HepG2 (cell line): ENCODE results near the gene ZBTB17. TPM values are rescaled to one million over a fixed set of nuclear protein-coding genes. Genes with fewer than 3 reads are reported as not detected.
"Not testable (repeated sequence)": the region's sequence is repeated elsewhere in the genome, so short reads cannot be mapped to it uniquely, and the experiment has no call there.

Source experiments
- ATAC-seq: fragments of 200-7000 bp; cut with Tn5 transposase; 3 replicates; pipeline ENCODE4 v1.9.1; 2020; ENCODE audit warnings: mild to moderate bottlenecking, moderate library complexity
- BruUV-seq: library from RNA; stranded (reverse); fragments of 400-500 nt; replicated peaks from 2 replicates; lab custom pipeline; 2021; lab: Mats Ljungman, UMichigan
- CTCF ChIA-PET: fragments of 300-600 bp; formaldehyde crosslinking; extraction: SDS; loops from one replicate; lab custom pipeline; 2021; ENCODE audit warnings: low total read pairs, inconsistent platforms, low intra/inter-chr PET ratio; lab: Yijun Ruan, JAX
- POLR2A ChIA-PET: fragments of 350-600 bp; sonication (Branson Sonifier 250); formaldehyde crosslinking; loops from one replicate; lab custom pipeline; 2020; ENCODE audit warnings: antibody characterized with exemption, inconsistent platforms; lab: Yijun Ruan, JAX
- DNase-seq: peaks from one replicate; pipeline ENCODE4 v3.0.0-alpha.2; 2015; ENCODE audit warnings: low spot score
- FAIRE-seq: peaks from 3 replicates; lab custom pipeline; 2011; peaks lifted over from hg19 to GRCh38; lab: Jason Lieb, UNC
- H2AFZ ChIP-seq: one replicate; pipeline ENCODE4 v1.6.1; 2011; ENCODE audit warnings: low read length, inconsistent platforms
- H3K27ac ChIP-seq: fragments of 300-600 bp; 3 replicates; pipeline ENCODE4 v1.8.0; 2011; ENCODE audit warnings: mixed run types, mild to moderate bottlenecking, mixed read lengths, low read length, inconsistent platforms; ENCODE audit not compliant: insufficient read depth; ENCODE audit errors: extremely low read length
- H3K27me3 ChIP-seq, 2 experiments: fragments of 200-600 bp in 1 of 2; 2 replicates in 1 of 2; 3 replicates in 1 of 2; pipeline versions ENCODE4 v1.6.0 to v1.8.0; 2011; ENCODE audit warnings: low read length in 2 of 2, mild to moderate bottlenecking in 2 of 2, moderate library complexity in 2 of 2, inconsistent platforms in 1 of 2; ENCODE audit not compliant: insufficient read depth in 2 of 2, control insufficient read depth in 1 of 2
- H3K36me3 ChIP-seq, 2 experiments: fragments of 200-600 bp in 1 of 2; replicated peaks in 1 of 2; 2 replicates in 1 of 2; 3 replicates in 1 of 2; pipeline versions ENCODE4 v1.5.1 to v1.8.0; 2011; ENCODE audit warnings: low read length in 2 of 2, inconsistent platforms in 1 of 2; ENCODE audit not compliant: insufficient read depth in 2 of 2, control insufficient read depth in 1 of 2
- H3K4me1 ChIP-seq: 2 replicates; pipeline ENCODE4 v1.5.1; 2012; ENCODE audit warnings: low read length, inconsistent platforms; ENCODE audit not compliant: insufficient read depth
- H3K4me2 ChIP-seq: 2 replicates; pipeline ENCODE4 v1.6.0; 2011; ENCODE audit warnings: low read depth, low read length, inconsistent platforms
- H3K4me3 ChIP-seq, 3 experiments: fragments of 200-600 bp in 1 of 3; sonication (generic), shearing (Covaris generic) in 1 of 3; replicated peaks in 1 of 3; 2 replicates each; pipeline ENCODE4 v1.5.1; 2011 to 2016; ENCODE audit warnings: low read length in 3 of 3, inconsistent platforms in 2 of 3, low read depth in 2 of 3, mild to moderate bottlenecking in 2 of 3, control low read depth in 1 of 3, mixed read lengths in 1 of 3; ENCODE audit not compliant: insufficient read depth in 1 of 3
- H3K79me2 ChIP-seq: one replicate; pipeline ENCODE4 v1.6.1; 2011; ENCODE audit warnings: low read length, inconsistent platforms; ENCODE audit not compliant: insufficient read depth
- H3K9ac ChIP-seq: 2 replicates; pipeline ENCODE4 v1.6.0; 2011; ENCODE audit warnings: mild to moderate bottlenecking, low read depth, low read length, inconsistent platforms; ENCODE audit not compliant: insufficient read depth
- H3K9me3 ChIP-seq: 2 replicates; pipeline ENCODE4 v1.5.1; 2012; ENCODE audit warnings: mild to moderate bottlenecking, low read length
- H4K20me1 ChIP-seq: 2 replicates; pipeline ENCODE4 v1.6.0; 2011; ENCODE audit warnings: inconsistent platforms, mild to moderate bottlenecking, low read length, moderate library complexity; ENCODE audit not compliant: insufficient read depth
- EP300 ChIP-seq, 3 experiments: sonication (generic) in 1 of 3; formaldehyde crosslinking in 1 of 3; IDR thresholded peaks; 2 replicates each; pipeline versions ENCODE4 v1.5.1 to v1.6.1; 2011 to 2020; ENCODE audit warnings: low read depth in 2 of 3, low read length in 2 of 3, borderline replicate concordance in 1 of 3, improper control_type of control experiment in 1 of 3, mild to moderate bottlenecking in 1 of 3, missing genetic modification reagents in 1 of 3, moderate library complexity in 1 of 3
- GATA4 ChIP-seq: sonication (generic); IDR thresholded peaks from 2 replicates; pipeline ENCODE4 v1.6.1; 2016; ENCODE audit warnings: antibody characterized with exemption, low read depth, borderline replicate concordance
- HNF4A ChIP-seq: sonication (generic); formaldehyde crosslinking; IDR thresholded peaks from 2 replicates; pipeline ENCODE4 v1.4.0; 2020; ENCODE audit warnings: missing genetic modification reagents
- SIX4 ChIP-seq: sonication (generic); formaldehyde crosslinking; IDR thresholded peaks from 2 replicates; pipeline ENCODE4 v1.4.0; 2020; ENCODE audit warnings: missing genetic modification reagents
- TSC22D2 ChIP-seq: sonication (generic); formaldehyde crosslinking; IDR thresholded peaks from 2 replicates; pipeline ENCODE4 v1.5.1; 2020; ENCODE audit warnings: missing genetic modification reagents, mild to moderate bottlenecking, borderline replicate concordance
- ZBTB33 ChIP-seq: sonication (generic); formaldehyde crosslinking; IDR thresholded peaks from 2 replicates; pipeline ENCODE4 v1.4.0; 2020; ENCODE audit warnings: missing genetic modification reagents
- ZFP1 ChIP-seq: IDR thresholded peaks from 2 replicates; pipeline ENCODE4 v1.6.1; 2016
- ZNF18 ChIP-seq: sonication (generic); formaldehyde crosslinking; IDR thresholded peaks from 2 replicates; pipeline ENCODE4 v1.8.0; 2022; ENCODE audit warnings: mild to moderate bottlenecking, missing genetic modification reagents; ENCODE audit not compliant: insufficient replicate concordance
- ZNF746 ChIP-seq: sonication (generic); formaldehyde crosslinking; IDR thresholded peaks from 2 replicates; pipeline ENCODE4 v1.8.0; 2022; ENCODE audit warnings: mild to moderate bottlenecking, missing genetic modification reagents
- ZNF770 ChIP-seq: sonication (generic); formaldehyde crosslinking; IDR thresholded peaks from 2 replicates; pipeline ENCODE4 v1.5.0; 2020; ENCODE audit warnings: mild to moderate bottlenecking, missing genetic modification reagents
- ZNF780A ChIP-seq: sonication (generic); formaldehyde crosslinking; IDR thresholded peaks from 2 replicates; pipeline ENCODE4 v1.8.0; 2022; ENCODE audit warnings: mild to moderate bottlenecking, missing genetic modification reagents, moderate library complexity
- WGBS: methylation state at CpG from one replicate; pipeline ENCODE4 v1.1.6; 2017; ENCODE audit warnings: low lambda C conversion rate; 5-methylcytosine and 5-hydroxymethylcytosine counted together
- in situ Hi-C: cut with HindIII; loops from 2 replicates; pipeline ENCODE4 v1.10.0; 2017; ENCODE audit warnings: low pct_unique_long_range_greater_than_20kb; ENCODE audit not compliant: extremely low pct_ligation_motif_present
- intact Hi-C: fragments of 100-400 bp; cut with micrococcal nuclease; formaldehyde crosslinking; loops from one replicate; pipeline ENCODE4 v1.10.0; 2022; ENCODE audit not compliant: unreplicated experiment
- polyA plus RNA-seq, 8 experiments: library from polyadenylated mRNA; depleted of rRNA in 3 of 8; stranded (reverse) in 7 of 8; unstranded in 1 of 8; fragments of >200 nt; fragmentation: Illumina TruSeq in 4 of 8; extraction: Trizol in 4 of 8; gene quantifications; 2 replicates each; pipeline versions ENCODE4 v1.2.1 to v1.2.3, GENCODE V29; 2011 to 2016; ENCODE audit warnings: low read depth in 4 of 8, missing spikeins in 1 of 8, mixed read lengths in 1 of 8; ENCODE audit not compliant: insufficient read depth in 1 of 8
- total RNA-seq, 5 experiments: library from RNA; depleted of rRNA; stranded (reverse); fragments of >200 nt; fragmentation: Illumina TruSeq; extraction: Trizol; gene quantifications; 2 replicates each; pipeline ENCODE4 v1.2.3, GENCODE V29; 2016; ENCODE audit warnings: low read depth in 1 of 5

Gene ZBTB17
- total and polyA plus RNA-seq, 2 of the 13 experiments (the other 11 are each of a cell fraction or from before 2014, with no cell fraction given), result 16.7 to 17.0 TPM

GRCh38 chr1:15896841-15897610 is 78.9 kb downstream of the ZBTB17 start:
- in situ Hi-C loops, FAIRE-seq, BruUV-seq, H3K4me1 ChIP-seq, DNase-seq, H3K27ac ChIP-seq, H3K27me3 ChIP-seq, H3K9ac ChIP-seq, H3K9me3 ChIP-seq, intact Hi-C loops, H3K4me3 ChIP-seq, H2AFZ ChIP-seq, CTCF ChIA-PET, POLR2A ChIA-PET, H3K4me2 ChIP-seq, ATAC-seq: not testable (repeated sequence)
- Histone ChIP-seq H3K36me3 (peaks cover 0 to 12% of the 10 kb centered on the region in 2 experiments; a peak in 4 of 5 replicates), H3K79me2 (peaks cover 84% of the 10 kb centered on the region), H4K20me1 (peaks cover 10% of the 10 kb centered on the region)
- 0 out of 2 replicates have a peak, but pooled peaks have one; percentile 27 for TF ChIP-seq ZNF770 (CRISPR knock-in tag)
- WGBS, result 96% methylated on average over 20 of the region's 20 CpGs

GRCh38 chr1:15895233-15895632 is 80.7 kb downstream of the ZBTB17 start:
- peaks cover 0 to 12% of the 10 kb centered on the region in 2 experiments; a peak in 2 of 5 replicates for H3K36me3 ChIP-seq
- ChIA-PET POLR2A (no interaction called here), CTCF (no interaction called here)
- ATAC-seq (no peak), DNase-seq (no peak), FAIRE-seq (no peak)
- no peak overlapping the region for H3K4me3 ChIP-seq
- no peak overlapping the region for H3K27ac ChIP-seq
- no peak overlapping the region for H3K4me2 ChIP-seq
- H3K9me3 ChIP-seq, result no peaks in the 10 kb centered on the region
- H3K27me3 ChIP-seq, result no peaks in the 10 kb centered on the region
- in situ Hi-C loops, result no loop called here
- H3K79me2 ChIP-seq, result peaks cover 88% of the 10 kb centered on the region
- intact Hi-C loops, result no loop called here
- no peak overlapping the region for H2AFZ ChIP-seq
- H3K9ac ChIP-seq, result no peak overlapping the region
- peaks cover 9% of the 10 kb centered on the region for H3K4me1 ChIP-seq
- BruUV-seq, result no TSS peak
- peaks cover 10% of the 10 kb centered on the region for H4K20me1 ChIP-seq
- TF ChIP-seq GATA4 (no peak), ZNF18 (CRISPR knock-in tag) (no peak), ZNF780A (CRISPR knock-in tag) (no peak), ZNF746 (CRISPR knock-in tag) (no peak), ZFP1 (CRISPR knock-in tag) (no peak), TSC22D2 (CRISPR knock-in tag) (no peak), HNF4A (no peak), SIX4 (CRISPR knock-in tag) (no peak), ZBTB33 (CRISPR knock-in tag) (no peak), EP300 (IDR thresholded peaks at IDR 0.05; ENCODE audit: low read depth in 2 of 2, low read length in 2 of 2) (no peak), EP300 (CRISPR knock-in tag; IDR thresholded peaks at IDR 0.05; ENCODE audit: borderline replicate concordance) (no peak)
